ENCODE data around the gene TPSD1. TPM values are rescaled to one million over a fixed set of nuclear protein-coding genes. Genes with fewer than 3 reads are reported as not detected.

The TPSD1 gene
- total RNA-seq, 6 experiments from 2014 or later: not detected

- DNase-seq: no peak
- Mint-ChIP-seq H3K4me3 (no peak overlapping the region), H3K4me1 (ENCODE audit: low read depth) (no peaks in the 10 kb centered on the region), H3K27ac (no peak overlapping the region), H3K36me3 (ENCODE audit: low read depth) (no peaks in the 10 kb centered on the region), H3K9me3 (no peaks in the 10 kb centered on the region), H3K27me3 (ENCODE audit: insufficient read depth) (peaks cover 19% of the 10 kb centered on the region)
- TF ChIP-seq, protein P1, sequence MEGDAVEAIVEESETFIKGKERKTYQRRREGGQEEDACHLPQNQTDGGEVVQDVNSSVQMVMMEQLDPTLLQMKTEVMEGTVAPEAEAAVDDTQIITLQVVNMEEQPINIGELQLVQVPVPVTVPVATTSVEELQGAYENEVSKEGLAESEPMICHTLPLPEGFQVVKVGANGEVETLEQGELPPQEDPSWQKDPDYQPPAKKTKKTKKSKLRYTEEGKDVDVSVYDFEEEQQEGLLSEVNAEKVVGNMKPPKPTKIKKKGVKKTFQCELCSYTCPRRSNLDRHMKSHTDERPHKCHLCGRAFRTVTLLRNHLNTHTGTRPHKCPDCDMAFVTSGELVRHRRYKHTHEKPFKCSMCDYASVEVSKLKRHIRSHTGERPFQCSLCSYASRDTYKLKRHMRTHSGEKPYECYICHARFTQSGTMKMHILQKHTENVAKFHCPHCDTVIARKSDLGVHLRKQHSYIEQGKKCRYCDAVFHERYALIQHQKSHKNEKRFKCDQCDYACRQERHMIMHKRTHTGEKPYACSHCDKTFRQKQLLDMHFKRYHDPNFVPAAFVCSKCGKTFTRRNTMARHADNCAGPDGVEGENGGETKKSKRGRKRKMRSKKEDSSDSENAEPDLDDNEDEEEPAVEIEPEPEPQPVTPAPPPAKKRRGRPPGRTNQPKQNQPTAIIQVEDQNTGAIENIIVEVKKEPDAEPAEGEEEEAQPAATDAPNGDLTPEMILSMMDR (IDR thresholded peaks at IDR 0.05): no peak
Measured at GRCh38 chr16:1277151-1277598, 21.3 kb downstream of the TPSD1 start.

DNA sequence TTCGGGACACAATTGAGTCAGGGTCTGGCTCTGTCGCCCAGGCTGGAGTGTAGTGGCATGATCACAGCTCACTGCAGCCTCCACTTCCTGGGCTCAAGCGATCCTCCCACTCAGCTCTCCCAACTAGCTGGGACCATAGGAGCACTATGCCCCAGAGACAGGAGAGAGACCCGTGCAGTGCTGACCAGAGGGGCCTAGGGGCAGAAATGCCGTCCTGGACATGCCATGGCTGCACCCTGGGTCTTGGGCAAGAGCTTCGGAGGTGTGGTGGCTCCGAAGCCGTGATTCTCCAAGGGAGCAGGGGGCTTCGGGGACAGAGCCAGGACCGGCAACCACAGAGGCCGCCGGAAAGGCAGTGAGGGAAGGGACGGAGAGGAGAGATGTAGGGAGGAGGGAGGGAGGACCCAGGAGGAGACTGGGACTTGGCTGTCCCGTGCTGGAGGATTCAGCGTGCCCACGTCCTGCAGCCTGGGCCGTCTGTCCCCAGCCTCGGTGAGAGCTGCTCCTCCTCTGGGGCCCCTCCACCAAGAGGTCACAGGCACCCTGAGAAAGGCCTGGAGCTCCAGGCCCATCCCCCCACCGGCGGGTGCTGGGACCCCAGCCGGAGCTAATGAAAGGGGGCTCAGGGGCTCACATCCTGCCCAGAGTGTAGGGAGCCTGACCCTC lies 21.9 kb downstream of the TPSD1 start:
- no peak for DNase-seq
- Mint-ChIP-seq H3K27ac (no peak overlapping the region), H3K4me1 (ENCODE audit: low read depth) (no peaks in the 10 kb centered on the region), H3K27me3 (ENCODE audit: insufficient read depth) (peaks cover 19% of the 10 kb centered on the region), H3K36me3 (ENCODE audit: low read depth) (no peaks in the 10 kb centered on the region), H3K9me3 (no peaks in the 10 kb centered on the region), H3K4me3 (no peak overlapping the region)
- TF ChIP-seq, protein P1 (IDR thresholded peaks at IDR 0.05): no peak

- no peaks in the 10 kb centered on the region for H3K36me3 Mint-ChIP-seq (ENCODE audit: low read depth)
- no peaks in the 10 kb centered on the region for H3K9me3 Mint-ChIP-seq
- TF ChIP-seq, protein P1 (IDR thresholded peaks at IDR 0.05): no peak
- no peaks in the 10 kb centered on the region for H3K4me1 Mint-ChIP-seq (ENCODE audit: low read depth)
- no peak overlapping the region for H3K4me3 Mint-ChIP-seq
- no peak for DNase-seq
- peaks cover 18% of the 10 kb centered on the region for H3K27me3 Mint-ChIP-seq (ENCODE audit: insufficient read depth)
- H3K27ac Mint-ChIP-seq: no peak overlapping the region
Measured at GRCh38 chr16:1278477-1278876, 22.6 kb downstream of the TPSD1 start.

DNA sequence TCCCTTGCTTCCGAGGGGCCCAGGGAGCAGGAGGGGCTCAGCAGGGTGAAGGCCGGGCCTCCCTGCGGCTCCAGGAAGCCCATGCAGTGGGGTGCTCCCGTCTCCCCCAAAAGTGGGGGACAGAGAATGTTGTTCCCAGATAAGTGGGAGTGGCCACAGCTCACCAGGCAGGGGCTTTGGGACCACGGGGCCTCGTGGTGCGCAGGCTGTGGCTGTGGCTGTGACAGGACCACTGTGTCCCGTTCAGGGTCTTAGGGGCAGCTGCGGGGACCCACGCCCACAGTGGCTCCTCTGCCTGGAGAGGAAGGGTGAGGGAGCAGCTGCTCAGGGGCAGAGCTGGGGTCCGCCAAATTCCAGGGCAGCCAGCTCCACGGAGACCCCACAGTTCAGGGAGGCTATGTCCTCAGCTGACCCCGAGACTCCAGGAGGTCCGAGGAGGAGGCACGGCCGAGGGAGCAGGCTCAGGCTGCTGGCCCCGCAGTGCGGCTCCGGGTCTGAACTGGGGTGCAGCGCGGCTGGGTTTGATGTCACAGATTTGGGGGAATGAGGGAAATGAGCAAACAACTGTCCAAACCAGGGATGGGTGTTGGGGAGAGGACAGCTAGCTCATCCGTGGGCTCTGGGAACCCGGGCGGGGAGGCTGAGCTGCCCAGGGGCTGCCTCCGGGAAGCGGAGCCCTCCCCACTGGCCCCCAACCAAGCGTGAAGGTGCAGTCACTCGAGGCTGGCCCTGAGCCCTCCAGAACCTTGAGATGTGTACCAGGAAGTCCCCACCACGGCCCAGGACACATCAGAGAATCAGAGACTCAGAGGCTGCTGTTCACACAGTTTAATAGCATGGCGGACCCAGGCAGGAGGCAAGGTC lies 23.4 kb downstream of the TPSD1 start:
- TF ChIP-seq, protein P1 (IDR thresholded peaks at IDR 0.05): no peak
- no peak overlapping the region for H3K27ac Mint-ChIP-seq
- peaks cover 19% of the 10 kb centered on the region for H3K27me3 Mint-ChIP-seq (ENCODE audit: insufficient read depth)
- no peaks in the 10 kb centered on the region for H3K4me1 Mint-ChIP-seq (ENCODE audit: low read depth)
- no peak for DNase-seq
- no peaks in the 10 kb centered on the region for H3K9me3 Mint-ChIP-seq
- H3K4me3 Mint-ChIP-seq: no peak overlapping the region
- no peaks in the 10 kb centered on the region for H3K36me3 Mint-ChIP-seq (ENCODE audit: low read depth)

- no peaks in the 10 kb centered on the region for H3K9me3 Mint-ChIP-seq
- H3K27me3 Mint-ChIP-seq (ENCODE audit: insufficient read depth): peaks cover 22% of the 10 kb centered on the region
- H3K27ac Mint-ChIP-seq: no peak overlapping the region
- no peaks in the 10 kb centered on the region for H3K4me1 Mint-ChIP-seq (ENCODE audit: low read depth)
- H3K4me3 Mint-ChIP-seq: no peak overlapping the region
- TF ChIP-seq, protein P1 (IDR thresholded peaks at IDR 0.05): no peak
- H3K36me3 Mint-ChIP-seq (ENCODE audit: low read depth): no peaks in the 10 kb centered on the region
- no peak for DNase-seq
Measured at GRCh38 chr16:1279945-1280589, 24.2 kb downstream of the TPSD1 start.
